HCT116 (cell line): ENCODE data around the gene DIAPH3. TPM values are rescaled to one million over a fixed set of nuclear protein-coding genes. Genes with fewer than 3 reads are reported as not detected.

Experiments
- ATAC-seq: fragments of 200-7000 bp; cut with Tn5 transposase; 2 replicates; pipeline ENCODE4 v1.9.1; 2020; ENCODE audit warnings: mild to moderate bottlenecking, moderate library complexity
- BruUV-seq: library from RNA; stranded (reverse); fragments of 400-500 nt; replicated peaks from 2 replicates; lab custom pipeline; 2021; lab: Mats Ljungman, UMichigan
- CTCF ChIA-PET: fragments of 300-600 bp; sonication (Branson Sonifier 250); formaldehyde crosslinking; loops from one replicate; lab custom pipeline; 2021; ENCODE audit warnings: antibody characterized with exemption; lab: Charles Lee
- POLR2A ChIA-PET: fragments of 300-600, 350-600 bp; sonication (Branson Sonifier 250); formaldehyde crosslinking; loops from one replicate; lab custom pipeline; 2021; ENCODE audit warnings: antibody characterized with exemption; lab: Charles Lee
- RAD21 ChIA-PET, 2 experiments: fragments of 300-600 bp; sonication (Branson Sonifier 250); formaldehyde crosslinking; loops; one replicate each; lab custom pipeline; 2023; ENCODE audit warnings: low total read pairs in 2 of 2; ENCODE audit not compliant: uncharacterized antibody in 2 of 2, unreplicated experiment in 2 of 2, low non-redundant PET in 1 of 2; lab: Charles Lee
- DNase-seq: peaks from one replicate; pipeline ENCODE4 v3.0.0-alpha.2; 2010; ENCODE audit warnings: low read depth, low spot score
- H2AFZ ChIP-seq: fragments of 200-600 bp; shearing (Covaris generic), sonication (generic); 2 replicates; pipeline ENCODE4 v1.6.1; 2017; ENCODE audit warnings: low read depth, mixed run types, mixed read lengths, antibody characterized with exemption, low read length; ENCODE audit not compliant: poor library complexity, severe bottlenecking
- H3K27ac ChIP-seq: 2 replicates; pipeline ENCODE4 v1.5.1; 2012; ENCODE audit warnings: low read depth, low read length
- H3K27me3 ChIP-seq: fragments of 200-600 bp; sonication (generic); 2 replicates; pipeline ENCODE4 v1.6.1; 2016; ENCODE audit warnings: mixed run types, low read length, mixed read lengths; ENCODE audit not compliant: insufficient read depth
- H3K36me3 ChIP-seq, 2 experiments: fragments of 200-500 bp in 1 of 2; fragments of 200-600 bp in 1 of 2; sonication (Bioruptor generic) in 1 of 2; sonication (generic) in 1 of 2; 2 replicates each; pipeline versions ENCODE4 v1.5.1 to v1.6.1; 2014 to 2016; ENCODE audit warnings: low read length in 2 of 2, inconsistent platforms in 1 of 2, mixed read lengths in 1 of 2, mixed run types in 1 of 2; ENCODE audit not compliant: insufficient read depth in 2 of 2, control insufficient read depth in 1 of 2
- H3K4me1 ChIP-seq, 2 experiments: fragments of 200-600 bp in 1 of 2; sonication (generic) in 1 of 2; 2 replicates each; pipeline versions ENCODE4 v1.5.1 to v1.6.1; 2012 to 2017; ENCODE audit warnings: low read length in 2 of 2, inconsistent platforms in 1 of 2, mild to moderate bottlenecking in 1 of 2, mixed read lengths in 1 of 2, mixed run types in 1 of 2, moderate library complexity in 1 of 2; ENCODE audit not compliant: insufficient read depth in 2 of 2, control insufficient read depth in 1 of 2
- H3K4me2 ChIP-seq: fragments of 200-600 bp; sonication (generic); 2 replicates; pipeline ENCODE4 v1.6.1; 2017; ENCODE audit warnings: mixed run types, low read length, mixed read lengths
- H3K4me3 ChIP-seq, 2 experiments: fragments of 200-600 bp in 1 of 2; sonication (generic) in 1 of 2; replicated peaks in 1 of 2; 2 replicates each; pipeline ENCODE4 v1.5.1; 2011 to 2016; ENCODE audit warnings: low read length in 2 of 2, control low read depth in 1 of 2, low read depth in 1 of 2, mild to moderate bottlenecking in 1 of 2, mixed read lengths in 1 of 2, mixed run types in 1 of 2
- H3K79me2 ChIP-seq: fragments of 200-600 bp; sonication (generic); 2 replicates; pipeline ENCODE4 v1.6.1; 2017; ENCODE audit warnings: mild to moderate bottlenecking, mixed run types, low read length, moderate library complexity, mixed read lengths; ENCODE audit not compliant: insufficient read depth
- H3K9ac ChIP-seq: fragments of 200-600 bp; sonication (generic); 2 replicates; pipeline ENCODE4 v1.6.1; 2016; ENCODE audit warnings: low read length, mixed read lengths
- H3K9me2 ChIP-seq: fragments of 200-600 bp; sonication (generic), shearing (Covaris generic); 2 replicates; pipeline ENCODE4 v1.6.1; 2017; ENCODE audit warnings: mixed run types, mild to moderate bottlenecking, moderate library complexity; ENCODE audit not compliant: insufficient read depth
- H3K9me3 ChIP-seq, 2 experiments: fragments of 200-500 bp in 1 of 2; fragments of 200-600 bp in 1 of 2; sonication (Bioruptor generic) in 1 of 2; sonication (generic) in 1 of 2; 2 replicates each; pipeline ENCODE4 v1.6.1; 2014 to 2017; ENCODE audit warnings: low read length in 2 of 2, mixed read lengths in 2 of 2, inconsistent platforms in 1 of 2, low read depth in 1 of 2, mild to moderate bottlenecking in 1 of 2, mixed run types in 1 of 2, moderate library complexity in 1 of 2; ENCODE audit not compliant: control insufficient read depth in 1 of 2, insufficient read depth in 1 of 2
- H4K20me1 ChIP-seq: fragments of 200-600 bp; sonication (generic), shearing (Covaris generic); 2 replicates; pipeline ENCODE4 v1.6.1; 2017; ENCODE audit warnings: mixed run types, mild to moderate bottlenecking, moderate library complexity; ENCODE audit not compliant: insufficient read depth
- CEBPB ChIP-seq: IDR thresholded peaks from 2 replicates; pipeline ENCODE4 v1.6.1; 2012; ENCODE audit warnings: low read depth
- EGR1 ChIP-seq: IDR thresholded peaks from 2 replicates; pipeline ENCODE4 v1.6.1; 2012; ENCODE audit warnings: low read depth
- EZH2 ChIP-seq: fragments of 200-600 bp; sonication (generic); IDR thresholded peaks from 2 replicates; pipeline ENCODE4 v1.6.1; 2017; ENCODE audit warnings: antibody characterized with exemption, mixed run types
- FOSL1 ChIP-seq: IDR thresholded peaks from 2 replicates; pipeline ENCODE4 v1.6.1; 2012; ENCODE audit warnings: low read depth
- JUND ChIP-seq: IDR thresholded peaks from 2 replicates; pipeline ENCODE4 v1.6.1; 2012
- POLR2A ChIP-seq: IDR thresholded peaks from 2 replicates; pipeline ENCODE4 v1.7.0; 2011; ENCODE audit warnings: borderline replicate concordance; ENCODE audit not compliant: insufficient read depth, insufficient read length; ENCODE audit errors: extremely low read depth
- POLR2AphosphoS5 ChIP-seq: IDR thresholded peaks from 2 replicates; pipeline ENCODE4 v1.6.1; 2011; ENCODE audit warnings: mild to moderate bottlenecking, low read depth, low read length, moderate library complexity
- REST ChIP-seq: IDR thresholded peaks from 2 replicates; pipeline ENCODE4 v1.6.1; 2012; ENCODE audit warnings: low read depth
- SIN3A ChIP-seq: IDR thresholded peaks from 2 replicates; pipeline ENCODE4 v1.6.1; 2012; ENCODE audit warnings: low read depth
- SRF ChIP-seq: IDR thresholded peaks from 2 replicates; pipeline ENCODE4 v1.6.1; 2012; ENCODE audit warnings: low read depth
- TCF7L2 ChIP-seq: IDR thresholded peaks from 2 replicates; pipeline ENCODE4 v1.7.0; 2011; ENCODE audit warnings: borderline replicate concordance, inconsistent platforms; ENCODE audit not compliant: insufficient read depth, insufficient read length; ENCODE audit errors: extremely low read depth
- ZFX ChIP-seq: fragments of 450-650 bp; IDR thresholded peaks from 2 replicates; pipeline ENCODE4 v1.6.1; 2017
- ZNF274 ChIP-seq: fragments of 200-500 bp; sonication (Bioruptor generic); IDR thresholded peaks from 2 replicates; pipeline ENCODE4 v1.6.1; 2014; ENCODE audit warnings: mild to moderate bottlenecking, low read depth, low read length, inconsistent platforms
- intact Hi-C: fragments of 100-400 bp; cut with micrococcal nuclease; formaldehyde crosslinking; loops from 2 replicates; pipeline ENCODE4 v1.10.0; 2022
- total RNA-seq: library from RNA; stranded (reverse); gene quantifications from one replicate; pipeline ENCODE4 v1.2.1, GENCODE V29; 2021; ENCODE audit not compliant: unreplicated experiment
- TF ChIP-seq, protein P1 (sequence below), 3 experiments: fragments of 200-600 bp in 1 of 3; sonication (generic) in 1 of 3; IDR thresholded peaks in 2 of 3; conservative IDR thresholded peaks in 1 of 3; 2 replicates each; pipeline ENCODE4 v1.5.1; 2012 to 2017; ENCODE audit warnings: low read depth in 2 of 3, low read length in 2 of 3, antibody characterized with exemption in 1 of 3, borderline replicate concordance in 1 of 3, control low read depth in 1 of 3, mild to moderate bottlenecking in 1 of 3, mixed read lengths in 1 of 3, mixed run types in 1 of 3, moderate library complexity in 1 of 3; ENCODE audit not compliant: insufficient read depth in 1 of 3
- TF ChIP-seq, protein P2 (sequence below): IDR thresholded peaks from 2 replicates; pipeline ENCODE4 v1.6.1; 2012
- TF ChIP-seq, protein P3 (sequence below): IDR thresholded peaks from 2 replicates; pipeline ENCODE4 v1.6.1; 2011; ENCODE audit warnings: mild to moderate bottlenecking, low read length, moderate library complexity; ENCODE audit not compliant: insufficient replicate concordance; ENCODE audit errors: extremely low read depth

DIAPH3 gene
- total RNA-seq, 1 experiment from 2014 or later, result 22.8 TPM

DNA sequence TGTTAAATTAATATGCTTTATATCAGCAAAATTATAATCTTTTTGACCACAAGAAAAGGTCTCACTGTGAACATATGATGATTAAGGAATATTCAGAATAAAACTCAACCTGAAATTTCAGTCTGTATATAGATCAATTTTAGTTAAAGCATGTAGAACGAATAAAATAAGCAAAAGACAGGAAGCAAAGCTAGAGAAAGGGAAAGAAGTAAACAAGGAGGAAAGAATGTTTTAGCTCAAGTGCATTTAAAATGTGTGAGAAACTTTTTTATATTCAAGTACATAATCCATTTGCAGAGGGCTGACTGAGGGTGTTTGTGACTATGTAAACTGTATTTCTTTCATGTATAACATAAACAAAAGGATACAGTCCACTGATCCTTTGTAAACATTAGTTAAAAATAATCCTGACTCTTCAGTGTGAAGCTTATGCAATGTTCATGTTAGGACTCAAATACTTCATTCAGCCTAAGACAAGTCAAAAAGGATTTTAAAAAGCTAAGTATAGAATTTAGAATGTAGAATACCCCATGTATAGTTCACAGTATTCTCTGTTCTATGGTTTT lies 472.1 kb downstream of the DIAPH3 start:
- POLR2A ChIA-PET, result no interaction called here
- no peak for ATAC-seq
- TF ChIP-seq ZFX, result no peak
- no peak for TF ChIP-seq POLR2AphosphoS5
- TF ChIP-seq SRF, result no peak
- TF ChIP-seq, protein P1, sequence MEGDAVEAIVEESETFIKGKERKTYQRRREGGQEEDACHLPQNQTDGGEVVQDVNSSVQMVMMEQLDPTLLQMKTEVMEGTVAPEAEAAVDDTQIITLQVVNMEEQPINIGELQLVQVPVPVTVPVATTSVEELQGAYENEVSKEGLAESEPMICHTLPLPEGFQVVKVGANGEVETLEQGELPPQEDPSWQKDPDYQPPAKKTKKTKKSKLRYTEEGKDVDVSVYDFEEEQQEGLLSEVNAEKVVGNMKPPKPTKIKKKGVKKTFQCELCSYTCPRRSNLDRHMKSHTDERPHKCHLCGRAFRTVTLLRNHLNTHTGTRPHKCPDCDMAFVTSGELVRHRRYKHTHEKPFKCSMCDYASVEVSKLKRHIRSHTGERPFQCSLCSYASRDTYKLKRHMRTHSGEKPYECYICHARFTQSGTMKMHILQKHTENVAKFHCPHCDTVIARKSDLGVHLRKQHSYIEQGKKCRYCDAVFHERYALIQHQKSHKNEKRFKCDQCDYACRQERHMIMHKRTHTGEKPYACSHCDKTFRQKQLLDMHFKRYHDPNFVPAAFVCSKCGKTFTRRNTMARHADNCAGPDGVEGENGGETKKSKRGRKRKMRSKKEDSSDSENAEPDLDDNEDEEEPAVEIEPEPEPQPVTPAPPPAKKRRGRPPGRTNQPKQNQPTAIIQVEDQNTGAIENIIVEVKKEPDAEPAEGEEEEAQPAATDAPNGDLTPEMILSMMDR (IDR thresholded peaks at IDR 0.05 in 2 of 3, conservative IDR thresholded peaks at IDR 0.05 in 1 of 3; ENCODE audit: borderline replicate concordance in 1 of 3, insufficient read depth in 1 of 3, low read depth in 2 of 3, low read length in 2 of 3), result no peak
- TF ChIP-seq POLR2A, result no peak
- TF ChIP-seq REST, result no peak
- TF ChIP-seq TCF7L2, result no peak
- no peak for TF ChIP-seq EGR1
- TF ChIP-seq, protein P2, sequence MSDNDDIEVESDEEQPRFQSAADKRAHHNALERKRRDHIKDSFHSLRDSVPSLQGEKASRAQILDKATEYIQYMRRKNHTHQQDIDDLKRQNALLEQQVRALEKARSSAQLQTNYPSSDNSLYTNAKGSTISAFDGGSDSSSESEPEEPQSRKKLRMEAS, result no peak
- no peak for TF ChIP-seq ZNF274
- no peak for TF ChIP-seq JUND
- no peak for TF ChIP-seq FOSL1
- TF ChIP-seq CEBPB, result no peak
- no peak for TF ChIP-seq EZH2
- TF ChIP-seq, protein P3, sequence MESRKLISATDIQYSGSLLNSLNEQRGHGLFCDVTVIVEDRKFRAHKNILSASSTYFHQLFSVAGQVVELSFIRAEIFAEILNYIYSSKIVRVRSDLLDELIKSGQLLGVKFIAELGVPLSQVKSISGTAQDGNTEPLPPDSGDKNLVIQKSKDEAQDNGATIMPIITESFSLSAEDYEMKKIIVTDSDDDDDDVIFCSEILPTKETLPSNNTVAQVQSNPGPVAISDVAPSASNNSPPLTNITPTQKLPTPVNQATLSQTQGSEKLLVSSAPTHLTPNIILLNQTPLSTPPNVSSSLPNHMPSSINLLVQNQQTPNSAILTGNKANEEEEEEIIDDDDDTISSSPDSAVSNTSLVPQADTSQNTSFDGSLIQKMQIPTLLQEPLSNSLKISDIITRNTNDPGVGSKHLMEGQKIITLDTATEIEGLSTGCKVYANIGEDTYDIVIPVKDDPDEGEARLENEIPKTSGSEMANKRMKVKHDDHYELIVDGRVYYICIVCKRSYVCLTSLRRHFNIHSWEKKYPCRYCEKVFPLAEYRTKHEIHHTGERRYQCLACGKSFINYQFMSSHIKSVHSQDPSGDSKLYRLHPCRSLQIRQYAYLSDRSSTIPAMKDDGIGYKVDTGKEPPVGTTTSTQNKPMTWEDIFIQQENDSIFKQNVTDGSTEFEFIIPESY, result no peak
- TF ChIP-seq SIN3A, result no peak

More for the DNA sequence above, 472.1 kb downstream of the DIAPH3 start:
- Histone ChIP-seq H3K9ac (no peak overlapping the region), H3K36me3 (no peaks in the 10 kb centered on the region), H3K27ac (no peak overlapping the region), H3K79me2 (no peaks in the 10 kb centered on the region), H3K9me2 (no peaks in the 10 kb centered on the region), H3K9me3 (no peaks in the 10 kb centered on the region), H2AFZ (no peak overlapping the region), H3K27me3 (no peaks in the 10 kb centered on the region), H3K4me1 (no peaks in the 10 kb centered on the region), H3K4me3 (no peak overlapping the region), H3K4me2 (no peak overlapping the region), H4K20me1 (no peaks in the 10 kb centered on the region)
- intact Hi-C loops, result loop anchor here (5.0 kb wide), 1 partner anchor 736 kb away; no protein-coding TSS in a partner anchor
- no TSS peak for BruUV-seq
- no peak for DNase-seq
- RAD21 ChIA-PET, result no interaction called here
- CTCF ChIA-PET, result interaction anchor here (0.9 to 1.2 kb wide), 3 partner anchors 9 to 215 kb away, joined by 3 to 4 read pairs (median 4); no protein-coding TSS in a partner anchor
